ENCODE measurements around the gene LRRC58. TPM values are rescaled to one million over a fixed set of nuclear protein-coding genes. Genes with fewer than 3 reads are reported as not detected.

Gene LRRC58
- total RNA-seq, 6 experiments from 2014 or later, result 7.0 to 18.7 (median 10.3) TPM

DNA sequence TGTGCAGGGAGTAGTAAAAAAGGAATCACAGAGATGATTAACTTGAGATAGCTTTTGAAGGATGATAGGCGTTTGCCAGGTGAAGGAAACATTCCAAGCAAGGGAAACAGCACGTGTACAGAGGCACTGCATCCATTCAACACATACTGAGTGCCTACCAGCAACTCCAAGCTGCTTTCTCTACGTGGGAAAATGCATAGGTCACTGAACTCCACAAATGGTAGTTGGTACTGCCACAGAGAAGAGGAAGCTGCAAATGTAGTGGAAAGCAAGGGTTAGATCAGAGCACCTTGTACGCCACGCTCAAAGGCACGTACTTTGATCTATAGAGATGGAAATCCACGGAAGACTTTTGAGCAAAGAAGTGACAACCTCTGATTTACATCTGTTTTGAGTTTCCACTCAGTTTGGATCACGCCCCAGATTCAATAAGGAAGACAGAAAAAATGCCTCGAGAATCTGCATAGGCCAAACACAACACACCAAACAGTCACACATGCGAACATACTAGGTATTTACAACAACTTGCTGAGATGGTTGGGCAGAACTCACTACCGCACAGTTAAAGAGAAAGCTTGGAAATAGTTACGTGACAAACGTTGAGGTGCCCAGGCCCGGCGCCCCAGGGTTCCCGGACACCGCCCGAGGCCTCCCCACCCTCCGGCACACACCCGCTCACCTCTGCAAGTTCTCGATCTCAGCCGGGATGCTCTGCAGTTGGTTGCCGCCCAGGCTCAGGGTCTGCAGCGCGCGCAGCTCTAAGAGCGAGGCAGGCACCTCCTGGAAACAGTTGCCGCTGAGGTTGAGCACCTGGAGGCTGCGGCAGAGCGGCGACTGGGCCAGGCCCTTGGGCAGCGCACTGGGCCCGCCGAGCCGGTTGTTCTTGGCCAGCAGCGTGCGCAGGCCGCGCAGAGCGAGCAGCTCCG lies 826 bp downstream of the LRRC58 start:
- Histone ChIP-seq H3K27ac (peak overlapping the region; percentile 76 to 93 (median 90)), H3K36me3 (no peaks in the 10 kb centered on the region), H3K4me1 (peaks cover 0 to 25% (median 11%) of the 10 kb centered on the region in 4 donors), H3K27me3 (no peaks in the 10 kb centered on the region), H3K4me3 (peak overlapping the region; percentile 67 to 93 (median 84)), H3K9me3 (no peaks in the 10 kb centered on the region)
- no peak for DNase-seq
- WGBS (ENCODE audit: insufficient coverage, low coverage, low lambda C conversion rate, missing lambda C conversion rate), result 2% methylated on average over 13 of the region's 41 CpGs
- intact Hi-C loops (cut with DNase I), result no loop called here
- TF ChIP-seq POLR2A (IDR thresholded peaks at IDR 0.05), result no peak
- TF ChIP-seq, protein P1, sequence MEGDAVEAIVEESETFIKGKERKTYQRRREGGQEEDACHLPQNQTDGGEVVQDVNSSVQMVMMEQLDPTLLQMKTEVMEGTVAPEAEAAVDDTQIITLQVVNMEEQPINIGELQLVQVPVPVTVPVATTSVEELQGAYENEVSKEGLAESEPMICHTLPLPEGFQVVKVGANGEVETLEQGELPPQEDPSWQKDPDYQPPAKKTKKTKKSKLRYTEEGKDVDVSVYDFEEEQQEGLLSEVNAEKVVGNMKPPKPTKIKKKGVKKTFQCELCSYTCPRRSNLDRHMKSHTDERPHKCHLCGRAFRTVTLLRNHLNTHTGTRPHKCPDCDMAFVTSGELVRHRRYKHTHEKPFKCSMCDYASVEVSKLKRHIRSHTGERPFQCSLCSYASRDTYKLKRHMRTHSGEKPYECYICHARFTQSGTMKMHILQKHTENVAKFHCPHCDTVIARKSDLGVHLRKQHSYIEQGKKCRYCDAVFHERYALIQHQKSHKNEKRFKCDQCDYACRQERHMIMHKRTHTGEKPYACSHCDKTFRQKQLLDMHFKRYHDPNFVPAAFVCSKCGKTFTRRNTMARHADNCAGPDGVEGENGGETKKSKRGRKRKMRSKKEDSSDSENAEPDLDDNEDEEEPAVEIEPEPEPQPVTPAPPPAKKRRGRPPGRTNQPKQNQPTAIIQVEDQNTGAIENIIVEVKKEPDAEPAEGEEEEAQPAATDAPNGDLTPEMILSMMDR (IDR thresholded peaks at IDR 0.05), result no peak
- ATAC-seq, result peak in 1 of 4 donors; percentile 11

DNA sequence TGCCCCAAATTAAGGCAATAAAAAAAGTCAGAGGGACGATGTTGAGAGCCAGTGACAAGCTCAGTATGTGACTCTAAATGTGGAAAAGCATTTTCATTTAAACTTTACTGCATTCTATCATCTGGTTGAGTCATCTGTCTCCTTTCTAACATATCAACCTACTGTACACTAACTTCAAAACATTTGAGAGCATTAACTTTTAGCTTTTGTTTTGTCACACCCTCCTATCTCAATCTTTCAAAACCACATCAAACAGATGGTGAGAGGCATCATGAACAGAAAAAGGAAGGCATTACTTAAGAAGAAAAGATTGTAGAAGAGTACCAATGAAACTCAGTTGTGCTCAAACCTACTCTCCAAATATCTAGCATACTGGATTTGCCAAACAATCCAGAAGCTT lies 4.8 kb downstream of the LRRC58 start:
- H3K4me3 ChIP-seq, result no peak overlapping the region
- DNase-seq (no peak), ATAC-seq (no peak)
- 76% methylated on average over 1 of the region's 1 CpG for WGBS (ENCODE audit: insufficient coverage, low coverage, low lambda C conversion rate, missing lambda C conversion rate)
- H3K36me3 ChIP-seq, result no peaks in the 10 kb centered on the region
- intact Hi-C loops (cut with DNase I), result no loop called here
- no peak overlapping the region for H3K27ac ChIP-seq
- no peaks in the 10 kb centered on the region for H3K9me3 ChIP-seq
- H3K27me3 ChIP-seq, result no peaks in the 10 kb centered on the region
- peaks cover 0 to 15% (median 5%) of the 10 kb centered on the region in 4 donors for H3K4me1 ChIP-seq
- TF ChIP-seq, protein P1 (IDR thresholded peaks at IDR 0.05), result no peak
- TF ChIP-seq POLR2A (IDR thresholded peaks at IDR 0.05), result no peak

DNA sequence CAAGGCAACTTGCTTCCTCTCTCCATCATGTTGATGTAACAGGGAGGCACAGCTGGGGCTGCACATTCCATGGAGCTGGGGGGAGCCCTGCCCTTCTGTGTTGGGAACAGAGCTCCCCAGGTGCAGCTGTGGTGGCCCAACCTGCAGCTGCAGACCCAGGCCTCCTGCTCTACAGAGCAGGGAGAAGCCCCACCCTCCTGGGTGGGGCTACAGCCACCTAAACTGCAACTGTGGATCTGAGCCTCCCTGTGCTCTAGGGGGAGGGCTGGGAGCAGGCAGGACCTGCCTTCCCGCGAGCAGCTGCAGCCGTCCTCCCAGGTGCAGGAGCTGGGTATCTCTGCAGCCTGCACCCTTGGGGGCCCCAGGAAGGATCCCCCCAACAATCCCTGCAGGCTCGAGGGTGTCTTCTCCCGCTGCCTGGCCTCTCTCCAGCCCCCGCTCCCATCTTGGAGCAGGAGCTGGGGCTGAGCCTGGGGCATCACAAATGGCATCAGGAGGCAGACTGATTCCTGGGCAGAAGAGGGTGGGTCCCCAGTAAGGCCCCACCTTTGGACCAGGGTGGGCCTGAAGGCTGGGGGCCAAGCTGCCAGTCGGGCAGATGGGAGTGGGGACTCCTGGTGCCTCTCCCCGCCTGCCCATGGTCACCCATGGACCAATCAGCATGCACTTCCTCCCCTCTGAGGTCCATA lies 7.4 kb downstream of the LRRC58 start:
- no peak for DNase-seq
- H3K4me3 ChIP-seq, result no peak overlapping the region
- peak in 2 of 4 donors; percentile 11 to 31 for ATAC-seq
- no peak overlapping the region for H3K27ac ChIP-seq
- H3K36me3 ChIP-seq, result no peaks in the 10 kb centered on the region
- intact Hi-C loops (cut with DNase I), result no loop called here
- WGBS (ENCODE audit: insufficient coverage, low coverage, low lambda C conversion rate, missing lambda C conversion rate), result no CpG with 5 or more reads among the region's 8 CpGs
- no peaks in the 10 kb centered on the region for H3K27me3 ChIP-seq
- peaks cover 0 to 7% (median 2%) of the 10 kb centered on the region in 4 donors for H3K4me1 ChIP-seq
- no peaks in the 10 kb centered on the region for H3K9me3 ChIP-seq
- TF ChIP-seq, protein P1 (IDR thresholded peaks at IDR 0.05), result no peak
- TF ChIP-seq POLR2A (IDR thresholded peaks at IDR 0.05), result no peak

DNA sequence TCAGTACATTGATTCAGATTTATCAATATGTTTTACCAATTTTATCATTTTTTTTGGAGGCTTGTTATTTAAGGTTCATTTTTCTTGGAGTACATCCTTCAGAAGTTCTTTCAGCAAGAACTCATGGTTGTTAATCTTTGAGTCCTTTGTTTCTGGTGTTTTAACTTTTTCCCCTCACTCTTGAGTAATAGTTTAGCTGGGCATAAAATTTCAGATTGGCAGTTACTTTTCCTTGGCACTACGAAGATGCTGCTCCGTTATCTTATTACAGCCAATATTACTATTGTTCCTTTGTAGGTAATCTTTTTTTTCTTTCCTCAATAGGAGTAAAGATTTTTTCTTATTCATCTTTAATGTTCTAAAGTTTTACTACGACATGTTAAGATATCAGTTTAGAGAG lies 9.8 kb downstream of the LRRC58 start:
- DNase-seq (no peak), ATAC-seq (no peak)
- H3K27ac ChIP-seq, result no peak overlapping the region
- TF ChIP-seq POLR2A (IDR thresholded peaks at IDR 0.05), result no peak
- TF ChIP-seq, protein P1 (IDR thresholded peaks at IDR 0.05), result no peak
- 96% methylated on average over 3 of the region's 3 CpGs for WGBS (ENCODE audit: insufficient coverage, low coverage, low lambda C conversion rate, missing lambda C conversion rate)
- H3K4me1 ChIP-seq, result peaks cover 0 to 5% (median 0%) of the 10 kb centered on the region in 4 donors
- intact Hi-C loops (cut with DNase I), result no loop called here
- H3K4me3 ChIP-seq, result no peak overlapping the region
- peaks cover 0 to 3% (median 0%) of the 10 kb centered on the region in 4 donors for H3K36me3 ChIP-seq
- H3K27me3 ChIP-seq, result no peaks in the 10 kb centered on the region
- no peaks in the 10 kb centered on the region for H3K9me3 ChIP-seq

All from right lobe of liver (tissue), 6 donors.